ENCODE results near the gene LRRC8B. TPM values are rescaled to one million over a fixed set of nuclear protein-coding genes. Genes with fewer than 3 reads are reported as not detected.
A peak's percentile ranks its signal among the peaks of the same experiment; 100 is the strongest.

The LRRC8B gene
- total RNA-seq, 1 donor from 2014 or later = 12.5 TPM

DNA sequence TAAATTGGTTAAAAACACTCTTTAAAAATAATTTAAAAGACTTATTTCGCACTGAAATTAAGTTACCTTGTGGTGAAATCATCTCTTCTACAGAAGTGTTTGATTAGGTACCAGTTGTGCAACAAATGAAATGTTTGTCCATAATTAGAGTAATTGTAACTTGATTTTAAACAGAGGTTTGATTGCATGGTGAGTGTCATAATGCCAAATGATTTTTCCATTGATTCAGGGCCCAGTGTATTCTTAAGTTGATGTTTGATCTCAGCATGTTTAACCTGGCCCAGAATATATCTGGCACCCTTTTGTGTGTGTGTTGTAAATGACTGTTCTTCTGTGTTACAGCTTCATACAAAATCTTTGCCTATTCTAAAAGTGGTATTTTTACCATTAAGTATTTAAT, 28.5 kb downstream of the LRRC8B start:
- Mint-ChIP-seq H3K4me3 (no peak overlapping the region), H3K4me1 (peaks cover 56% of the 10 kb centered on the region), H3K27ac (peak overlapping the region; percentile 94), H3K27me3 (ENCODE audit: low read depth) (peaks cover 2% of the 10 kb centered on the region), H3K36me3 (peaks cover 3% of the 10 kb centered on the region), H3K9me3 (no peaks in the 10 kb centered on the region)
- no peak for TF ChIP-seq CTCF (IDR thresholded peaks at IDR 0.05; ENCODE audit: unreplicated experiment)
- DNase-seq (ENCODE audit: low spot score in 2 of 2, unreplicated experiment in 2 of 2) = no peak

GRCh38 chr1:89555550-89555949, 30.9 kb downstream of the LRRC8B start:
- Mint-ChIP-seq H3K4me1 (peaks cover 43% of the 10 kb centered on the region), H3K9me3 (peaks cover 5% of the 10 kb centered on the region), H3K36me3 (peaks cover 13% of the 10 kb centered on the region), H3K4me3 (no peak overlapping the region), H3K27me3 (ENCODE audit: low read depth) (peaks cover 2% of the 10 kb centered on the region), H3K27ac (no peak overlapping the region)
- TF ChIP-seq CTCF (IDR thresholded peaks at IDR 0.05; ENCODE audit: unreplicated experiment) = no peak
- no peak for DNase-seq (ENCODE audit: low spot score in 2 of 2, unreplicated experiment in 2 of 2)

- TF ChIP-seq CTCF (IDR thresholded peaks at IDR 0.05; ENCODE audit: unreplicated experiment) = no peak
- H3K27ac Mint-ChIP-seq = no peak overlapping the region
- peaks cover 31% of the 10 kb centered on the region for H3K4me1 Mint-ChIP-seq
- H3K36me3 Mint-ChIP-seq = peaks cover 13% of the 10 kb centered on the region
- no peak for DNase-seq (ENCODE audit: low spot score in 2 of 2, unreplicated experiment in 2 of 2)
- H3K9me3 Mint-ChIP-seq = peaks cover 5% of the 10 kb centered on the region
- no peak overlapping the region for H3K4me3 Mint-ChIP-seq
- no peaks in the 10 kb centered on the region for H3K27me3 Mint-ChIP-seq (ENCODE audit: low read depth)
These were observed 32.3 kb downstream of the LRRC8B start for GRCh38 chr1:89556726-89557444.

DNA sequence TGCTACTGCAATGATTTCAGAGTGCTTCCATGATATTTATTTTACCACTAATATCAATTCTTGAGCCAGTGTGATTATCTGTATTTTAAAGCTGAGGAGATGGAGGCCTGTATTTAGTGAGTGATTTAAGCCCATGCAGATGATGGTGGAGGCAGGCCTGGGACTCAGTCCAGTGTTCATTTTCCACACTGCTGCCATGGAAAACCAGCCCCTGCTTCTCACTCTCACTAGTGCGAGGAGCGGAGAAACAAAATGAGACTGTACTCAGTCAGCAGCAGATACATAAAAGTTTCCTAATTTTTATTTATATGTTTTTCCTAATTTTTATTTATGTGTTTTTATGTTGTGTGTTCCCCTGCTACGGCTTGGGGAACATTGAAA, 32.8 kb downstream of the LRRC8B start:
- Mint-ChIP-seq H3K4me3 (no peak overlapping the region), H3K27ac (no peak overlapping the region), H3K36me3 (peaks cover 15% of the 10 kb centered on the region), H3K9me3 (peaks cover 5% of the 10 kb centered on the region), H3K27me3 (ENCODE audit: low read depth) (no peaks in the 10 kb centered on the region), H3K4me1 (peaks cover 28% of the 10 kb centered on the region)
- no peak for TF ChIP-seq CTCF (IDR thresholded peaks at IDR 0.05; ENCODE audit: unreplicated experiment)
- no peak for DNase-seq (ENCODE audit: low spot score in 2 of 2, unreplicated experiment in 2 of 2)

DNA sequence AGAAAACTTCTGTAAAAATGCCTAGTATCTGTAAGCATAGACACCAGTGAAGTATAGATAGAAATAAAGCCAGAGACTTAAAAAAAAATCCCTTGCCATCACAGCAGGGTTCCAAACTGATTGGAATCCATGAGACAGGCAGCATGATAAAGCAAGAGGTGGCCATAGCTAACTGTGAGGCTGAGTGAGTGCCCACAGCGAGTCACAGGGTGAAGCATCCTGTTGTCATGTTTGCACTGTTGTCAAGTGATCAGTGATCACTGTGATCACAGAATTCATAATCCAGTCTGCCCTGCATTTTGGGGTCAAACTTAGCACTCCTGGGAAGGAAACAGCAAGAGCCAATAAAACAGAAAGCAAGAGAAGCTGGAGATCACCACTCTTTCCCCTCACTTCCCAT, 33.3 kb downstream of the LRRC8B start:
- H3K4me3 Mint-ChIP-seq = no peak overlapping the region
- H3K4me1 Mint-ChIP-seq = peaks cover 26% of the 10 kb centered on the region
- no peaks in the 10 kb centered on the region for H3K27me3 Mint-ChIP-seq (ENCODE audit: low read depth)
- TF ChIP-seq CTCF (IDR thresholded peaks at IDR 0.05; ENCODE audit: unreplicated experiment) = no peak
- no peak overlapping the region for H3K27ac Mint-ChIP-seq
- peaks cover 5% of the 10 kb centered on the region for H3K9me3 Mint-ChIP-seq
- H3K36me3 Mint-ChIP-seq = peaks cover 15% of the 10 kb centered on the region
- DNase-seq (ENCODE audit: low spot score in 2 of 2, unreplicated experiment in 2 of 2) = no peak

Data from mesothelial cell of epicardium (in vitro differentiated cells).